NCI-H1048 (cell line): ENCODE measurements around the gene BBX.
"Not testable (repeated sequence)": the region's sequence is repeated elsewhere in the genome, so short reads cannot be mapped to it uniquely, and the experiment has no call there.

Source experiments
- DNase-seq: peaks from one replicate; lab custom pipeline; 2025; lab: John Stamatoyannopoulos, UW

Gene BBX

DNA sequence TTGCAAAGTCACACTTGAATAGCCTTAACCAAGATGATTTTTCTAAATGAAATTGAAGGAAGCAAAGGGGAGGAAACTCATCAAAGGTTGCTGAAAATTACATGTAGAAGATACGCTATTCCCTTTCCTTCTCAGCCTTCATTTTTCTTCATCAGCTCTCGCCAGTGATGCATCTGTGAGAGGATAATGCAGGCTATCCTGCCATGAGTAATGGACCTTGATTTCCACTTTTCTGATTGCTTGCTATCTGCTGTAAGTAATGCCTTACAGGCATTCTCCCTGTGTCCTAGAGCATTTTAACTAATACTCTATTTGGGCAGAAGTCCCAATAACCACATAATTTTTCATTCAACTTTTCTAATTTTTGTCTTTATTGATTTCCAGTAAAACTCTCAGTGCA is 162.6 kb downstream of the BBX start:
- no peak for DNase-seq

DNA sequence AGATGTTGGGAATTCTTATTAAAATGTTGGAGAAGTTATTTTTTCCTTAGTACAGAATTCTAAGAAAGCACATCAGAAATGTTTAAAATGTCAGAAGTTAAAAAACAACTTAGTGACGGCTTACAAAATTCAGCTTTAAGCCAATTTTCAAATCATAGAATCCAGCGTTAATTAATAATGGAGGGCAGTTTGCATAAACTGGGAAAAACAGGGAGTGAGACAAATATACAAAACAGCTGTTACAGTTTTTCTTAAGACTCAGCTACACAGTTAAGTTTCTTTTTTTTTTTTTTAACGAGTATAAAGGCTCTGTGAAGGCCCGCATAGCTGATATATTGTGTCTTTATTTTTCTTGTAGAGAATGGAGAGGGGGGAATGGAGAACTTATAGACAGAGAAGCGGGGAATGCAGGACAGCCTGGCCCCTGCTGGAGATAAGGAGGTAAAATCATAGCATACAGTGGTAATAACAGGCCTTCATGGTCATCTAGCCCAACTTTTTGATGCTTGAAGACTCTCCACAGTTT is 164.4 kb downstream of the BBX start:
- DNase-seq: no peak

DNA sequence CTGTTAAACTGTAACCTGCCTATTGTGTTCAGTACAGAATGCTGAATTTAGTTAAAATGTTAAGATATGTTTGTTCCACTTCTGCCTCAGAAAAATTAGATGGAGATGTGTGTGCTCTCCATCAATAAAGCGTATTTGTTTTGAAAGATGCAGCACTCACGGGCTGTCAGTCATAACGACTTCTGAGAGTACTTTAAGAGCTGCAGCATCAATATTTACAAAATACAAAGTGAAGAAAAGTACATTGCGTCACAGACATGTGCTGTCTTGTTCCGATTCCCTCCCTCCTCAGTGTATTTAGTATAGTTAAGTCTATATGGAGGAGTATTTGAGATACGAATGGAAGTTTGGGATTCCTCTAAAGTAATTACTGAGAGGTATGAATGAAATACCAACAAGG is 166.6 kb downstream of the BBX start:
- DNase-seq: no peak

DNA sequence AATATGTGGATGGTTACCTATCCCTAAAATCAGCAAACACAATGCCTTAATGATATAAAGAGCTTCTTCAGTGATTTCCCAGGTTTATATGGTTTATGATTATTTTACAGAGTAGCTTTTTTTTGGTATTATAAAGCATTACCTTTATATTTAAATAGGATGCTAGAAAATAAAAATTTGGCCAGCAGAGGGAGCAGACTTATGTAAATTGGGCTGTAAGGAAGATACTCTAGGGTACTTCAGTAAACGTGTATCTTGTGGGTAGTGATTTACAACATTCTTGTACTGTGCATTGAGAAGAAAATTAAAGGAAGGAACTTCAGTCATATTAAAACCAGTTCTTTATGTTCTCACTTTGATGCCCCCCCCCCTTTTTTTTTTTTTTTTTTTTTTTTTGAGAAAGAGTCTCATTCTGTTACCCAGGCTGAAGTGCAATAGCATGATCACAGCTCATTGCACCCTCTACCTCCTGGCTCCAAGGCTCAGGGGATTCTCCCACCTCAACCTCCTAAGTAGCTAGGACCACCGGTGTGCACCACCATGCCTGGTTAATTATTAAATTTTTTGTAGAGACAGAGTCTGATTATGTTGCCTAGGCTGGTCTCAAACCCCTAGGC is 167.9 kb downstream of the BBX start:
- no peak for DNase-seq

DNA sequence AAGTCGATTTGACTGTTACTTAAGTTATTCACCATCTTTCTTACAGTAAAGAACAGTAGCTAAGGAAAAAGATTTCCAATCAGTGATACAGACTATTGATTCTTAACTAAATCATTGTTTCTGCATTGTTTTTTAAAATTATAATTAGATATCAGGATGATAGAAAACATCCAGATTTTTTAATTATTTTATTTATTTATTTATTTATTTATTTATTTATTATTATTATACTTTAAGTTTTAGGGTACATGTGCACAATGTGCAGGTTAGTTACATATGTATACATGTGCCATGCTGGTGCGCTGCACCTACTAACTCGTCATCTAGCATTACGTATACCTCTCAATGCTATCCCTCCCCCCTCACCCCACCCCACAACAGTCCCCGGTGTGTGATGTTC is 169.2 kb downstream of the BBX start:
- DNase-seq: not testable (repeated sequence)

DNA sequence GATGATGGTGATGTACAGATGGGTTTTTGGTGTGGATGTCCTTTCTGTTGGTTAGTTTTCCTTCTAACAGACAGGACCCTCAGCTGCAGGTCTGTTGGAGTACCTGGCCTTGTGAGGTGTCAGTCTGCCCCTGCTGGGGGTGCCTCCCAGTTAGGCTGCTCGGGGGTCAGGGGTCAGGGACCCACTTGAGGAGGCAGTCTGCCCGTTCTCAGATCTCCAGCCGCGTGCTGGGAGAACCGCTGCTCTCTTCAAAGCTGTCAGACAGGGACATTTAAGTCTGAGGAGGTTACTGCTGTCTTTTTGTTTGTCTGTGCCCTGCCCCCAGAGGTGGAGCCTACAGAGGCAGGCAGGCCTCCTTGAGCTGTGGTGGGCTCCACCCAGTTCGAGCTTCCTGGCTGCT is 174.6 kb downstream of the BBX start:
- not testable (repeated sequence) for DNase-seq

DNA sequence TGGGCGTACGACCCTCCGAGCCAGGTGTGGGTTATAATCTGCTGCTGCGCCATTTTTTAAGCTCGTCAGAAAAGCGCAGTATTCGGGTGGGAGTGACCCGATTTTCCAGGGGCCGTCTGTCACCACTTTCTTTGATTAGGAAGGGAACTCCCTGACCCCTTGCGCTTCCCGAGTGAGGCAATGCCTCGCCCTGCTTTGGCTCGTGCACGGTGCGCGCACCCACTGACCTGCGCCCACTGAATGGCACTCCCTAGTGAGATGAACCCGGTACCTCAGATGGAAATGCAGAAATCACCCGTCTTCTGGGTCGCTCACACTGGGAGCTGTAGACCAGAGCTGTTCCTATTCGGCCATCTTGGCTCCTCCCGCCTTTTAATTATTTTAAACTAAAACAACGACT is 175.1 kb downstream of the BBX start:
- DNase-seq: not testable (repeated sequence)

DNA sequence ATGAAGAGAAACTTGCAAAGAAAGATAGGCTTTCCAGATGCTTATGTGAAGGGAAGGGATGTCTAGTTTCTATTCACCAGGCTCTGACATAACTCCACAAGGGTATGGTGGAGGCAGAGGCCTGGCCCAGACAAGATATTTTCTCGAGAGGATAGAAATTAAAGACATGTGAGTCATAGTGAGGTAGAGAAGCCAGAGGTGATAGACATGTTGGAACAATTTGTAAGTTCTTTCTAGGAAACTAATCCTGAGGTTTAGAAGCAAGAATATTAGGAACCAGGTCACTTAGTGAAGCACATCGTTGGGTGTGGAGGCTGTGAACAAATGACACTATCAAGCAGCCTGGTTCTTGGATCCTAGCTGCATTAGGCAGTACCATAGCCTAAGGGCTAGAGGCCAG is 176.9 kb downstream of the BBX start:
- DNase-seq: no peak

DNA sequence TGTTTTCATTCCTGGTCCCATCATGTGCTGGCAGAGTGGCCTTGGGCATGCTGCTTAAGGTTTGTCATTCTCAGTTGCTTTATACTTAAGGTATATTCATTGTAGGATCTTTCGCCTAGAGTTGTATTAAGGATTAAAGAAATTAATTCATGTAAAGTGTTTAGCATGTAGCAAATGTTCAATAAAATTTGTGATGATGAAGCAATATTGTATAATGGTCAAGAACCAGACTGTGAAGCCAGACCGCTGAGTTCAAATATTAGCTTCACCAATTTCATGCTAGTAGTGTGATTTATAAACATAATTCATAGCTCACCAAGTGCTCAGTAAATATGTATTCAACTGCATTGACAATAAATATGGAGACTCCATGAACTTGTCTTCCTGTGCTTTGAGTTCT is 178.5 kb downstream of the BBX start:
- DNase-seq: no peak

DNA sequence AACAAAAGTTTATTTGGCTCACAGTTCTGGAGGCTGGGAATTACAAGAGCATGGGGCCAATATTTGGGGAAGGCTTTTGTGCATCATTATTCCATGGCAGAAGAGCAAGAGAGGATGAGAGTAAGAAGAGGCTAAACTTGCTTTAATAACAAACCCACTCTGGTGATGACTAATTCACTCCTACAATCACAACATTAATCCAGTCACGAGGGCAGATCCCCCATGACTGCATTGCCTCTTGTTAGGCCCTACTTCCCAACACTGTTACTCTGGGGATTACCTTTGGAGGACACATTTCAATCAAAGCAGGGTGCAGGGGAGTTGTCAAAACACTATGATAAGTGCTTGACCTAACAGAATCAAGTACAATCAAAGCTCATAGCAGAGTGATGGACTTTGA is 181.7 kb downstream of the BBX start:
- no peak for DNase-seq

DNA sequence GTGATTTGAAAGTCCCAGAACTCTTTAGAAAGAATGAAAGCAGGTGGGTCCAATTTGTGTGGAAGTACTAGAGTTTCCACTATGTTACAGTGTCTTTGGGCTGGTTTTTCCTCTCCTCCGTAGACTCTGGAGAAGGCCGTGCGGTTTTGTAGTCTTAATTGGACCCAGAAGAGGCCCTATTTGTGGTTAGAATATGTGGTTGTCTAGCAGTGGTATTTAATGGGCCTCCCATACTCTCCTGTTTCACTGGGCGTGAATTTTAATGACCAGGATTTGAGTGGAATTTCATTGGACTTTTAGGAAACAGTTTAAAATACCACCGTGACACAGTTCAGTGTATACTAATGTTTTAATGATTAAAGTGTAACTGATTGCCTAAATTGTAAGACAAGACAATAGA is 182.3 kb downstream of the BBX start:
- no peak for DNase-seq

DNA sequence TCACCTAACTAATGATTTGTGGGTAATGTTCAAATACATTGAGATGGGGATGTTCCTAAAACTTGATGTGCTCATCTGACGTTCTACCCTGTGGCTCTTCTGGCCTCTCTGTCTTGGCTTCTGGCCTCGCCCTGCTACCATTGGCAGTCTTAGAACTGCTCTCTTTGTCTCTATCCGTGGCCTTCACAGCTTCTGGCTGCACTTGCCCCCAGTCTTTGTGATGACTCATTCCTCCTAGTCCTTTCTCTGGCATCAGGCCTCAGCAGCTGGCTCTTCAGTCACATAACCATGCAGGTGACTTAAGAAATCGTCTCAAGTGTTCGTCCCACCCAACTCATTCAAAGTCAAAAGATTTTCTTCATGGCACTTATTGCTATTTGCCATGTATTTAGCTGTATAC is 188.1 kb downstream of the BBX start:
- no peak for DNase-seq

DNA sequence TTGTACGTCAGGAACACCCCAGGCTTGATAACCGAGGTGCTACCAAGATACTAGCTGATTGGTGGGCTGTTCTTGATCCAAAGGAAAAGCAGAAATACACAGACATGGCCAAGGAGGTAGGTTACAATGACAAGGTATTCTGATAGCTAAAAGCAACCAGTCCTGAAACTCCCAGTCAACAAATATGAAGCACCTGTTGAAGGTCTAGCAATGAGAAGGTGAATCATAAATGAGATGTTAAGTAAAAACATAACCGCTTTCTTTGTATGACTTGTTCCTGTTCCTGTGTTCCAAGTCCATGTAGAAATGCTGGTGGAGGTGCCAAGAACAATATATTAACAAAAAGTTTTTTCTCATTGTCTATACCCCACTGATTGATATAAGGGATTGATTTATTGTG is 194.0 kb downstream of the BBX start:
- DNase-seq: no peak

DNA sequence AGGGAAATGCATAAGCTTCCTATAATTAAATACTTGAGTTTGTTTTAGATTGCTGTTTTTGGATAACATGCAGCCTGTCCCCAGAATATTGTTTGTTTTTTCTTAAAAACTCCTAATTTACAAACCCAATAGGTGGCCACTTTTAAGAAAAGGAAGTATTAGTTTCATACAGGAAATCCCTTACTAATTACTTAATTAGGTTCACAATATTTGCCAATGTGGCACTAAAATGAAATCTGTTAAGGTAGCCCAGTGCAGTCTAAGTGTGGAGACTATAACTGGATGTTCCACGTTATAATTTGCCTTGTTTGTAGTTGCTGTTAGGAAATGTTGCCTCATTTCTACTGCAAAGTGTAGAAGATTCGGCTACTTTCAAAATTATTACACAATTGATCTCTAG is 195.8 kb downstream of the BBX start:
- DNase-seq: no peak

DNA sequence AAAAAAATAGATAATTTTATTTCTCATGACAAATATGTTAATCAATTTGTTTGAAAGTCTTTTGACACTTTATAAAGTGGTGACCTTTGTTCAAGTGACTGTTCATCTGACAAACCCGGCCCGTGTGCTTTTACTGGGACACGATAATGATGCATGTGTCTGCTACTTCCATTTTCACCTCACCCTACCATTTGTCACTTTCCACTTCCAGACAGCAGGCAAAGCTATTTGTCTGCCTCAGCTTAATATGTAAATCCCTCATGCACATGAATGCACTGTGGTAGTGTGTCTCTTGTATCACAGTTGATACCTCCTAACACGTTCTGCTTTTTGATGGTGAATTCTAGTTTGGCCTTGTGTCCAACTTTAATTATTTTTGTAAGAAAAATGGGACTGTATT is 204.3 kb downstream of the BBX start:
- DNase-seq: no peak

DNA sequence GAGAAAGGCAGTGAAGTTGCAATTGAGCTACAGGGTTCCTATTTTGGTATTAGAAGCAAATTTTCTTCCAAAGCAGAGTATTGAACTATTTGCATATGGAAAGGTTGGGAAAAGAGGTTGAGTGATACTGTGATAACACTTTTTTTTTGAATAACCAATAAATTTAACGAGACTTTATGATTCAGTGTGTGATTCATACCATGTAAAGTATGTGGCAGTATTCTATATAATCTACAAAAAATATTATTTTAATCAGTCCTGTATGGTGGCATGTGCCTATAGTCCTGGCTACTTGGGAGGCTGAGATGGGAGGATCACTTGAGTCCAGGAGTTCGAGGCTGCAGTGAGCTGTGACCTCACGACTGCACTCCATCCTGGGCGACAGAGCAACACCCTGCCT is 206.9 kb downstream of the BBX start:
- DNase-seq: no peak

DNA sequence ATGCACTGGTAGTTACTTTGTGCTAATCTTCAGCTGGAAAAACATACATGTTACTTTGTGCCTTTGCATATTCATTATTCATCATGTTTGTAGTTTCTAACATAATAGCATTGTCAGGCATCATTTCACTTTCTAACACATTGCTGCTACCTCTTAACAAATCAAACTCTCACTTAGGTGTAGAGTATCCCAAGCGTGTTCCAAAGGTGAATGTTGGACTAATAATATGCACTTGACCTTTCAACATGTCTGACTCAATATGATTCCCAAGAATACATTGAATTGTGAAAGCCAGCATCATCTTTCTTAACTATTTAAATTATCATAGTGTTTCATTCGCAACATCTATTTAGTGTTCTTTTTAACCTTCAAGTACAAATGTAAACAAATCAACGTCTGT is 211.6 kb downstream of the BBX start:
- no peak for DNase-seq

DNA sequence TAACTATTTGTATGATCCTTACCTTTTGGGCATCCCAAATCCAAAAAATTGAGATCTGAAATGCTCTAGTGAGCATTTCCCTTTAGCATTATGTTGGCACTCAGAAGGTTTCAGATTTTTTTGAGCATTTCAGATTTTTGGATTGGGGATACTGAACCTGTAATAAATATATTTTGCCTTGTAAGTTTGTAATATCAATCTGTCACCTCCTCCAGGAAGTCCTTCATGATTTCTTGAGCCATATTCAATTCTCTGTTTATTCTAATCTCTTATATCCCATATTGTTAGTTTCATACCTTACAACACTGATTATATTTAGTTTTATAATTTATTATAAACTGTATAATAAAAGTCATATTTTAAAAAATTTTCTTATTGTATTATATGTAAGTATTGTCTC is 215.2 kb downstream of the BBX start:
- DNase-seq: no peak

DNA sequence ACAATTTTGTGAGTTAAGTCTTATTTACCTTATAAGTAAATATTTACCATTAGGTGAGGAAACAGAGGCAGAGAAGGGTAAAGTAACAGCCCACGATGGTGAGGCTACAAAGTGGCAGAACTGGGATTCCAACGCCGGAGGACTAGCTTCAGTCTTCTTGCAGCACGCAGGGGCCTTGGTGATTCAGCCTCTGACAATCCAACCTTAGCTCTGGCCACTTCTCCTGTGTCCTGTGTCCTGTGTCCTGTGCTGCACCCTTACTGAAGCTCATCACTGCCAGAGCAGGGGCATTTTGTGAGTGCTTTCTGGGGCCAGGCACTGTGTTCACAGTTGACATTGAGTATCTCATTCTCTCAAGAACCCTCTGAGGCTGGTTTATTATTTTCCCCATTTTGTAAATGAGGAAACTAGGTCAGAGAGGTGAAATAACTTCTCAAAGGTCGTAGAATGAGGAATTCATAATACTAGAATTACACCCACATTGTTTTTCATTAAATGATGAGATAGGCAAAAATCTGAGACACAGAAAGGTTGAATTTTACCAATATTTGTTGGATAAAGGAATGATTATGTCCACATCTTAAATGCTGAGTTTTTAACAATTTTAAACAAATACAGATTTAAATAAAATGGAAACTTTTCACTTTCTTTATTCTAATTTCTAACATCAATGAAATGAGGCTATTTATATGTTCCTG is 215.9 kb downstream of the BBX start:
- no peak for DNase-seq

DNA sequence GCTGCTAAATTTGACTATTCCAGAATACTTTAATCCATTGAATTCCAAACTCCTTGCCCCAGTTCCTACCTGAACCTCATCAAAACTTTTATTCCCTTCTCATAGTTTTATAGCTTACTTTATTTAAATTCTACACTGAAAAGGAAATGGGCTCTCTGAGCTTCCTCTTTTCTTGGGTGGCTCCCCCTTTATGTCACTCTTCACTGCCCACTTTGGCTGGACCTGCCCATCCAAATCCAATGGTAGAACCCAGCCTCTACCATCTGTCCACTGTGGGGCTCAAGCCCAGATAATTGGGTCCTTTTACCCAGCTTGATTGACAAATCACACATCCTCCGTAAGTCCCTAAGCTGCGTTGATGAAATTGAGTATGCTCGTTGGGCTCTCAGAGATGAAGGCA is 216.5 kb downstream of the BBX start:
- DNase-seq: no peak

DNA sequence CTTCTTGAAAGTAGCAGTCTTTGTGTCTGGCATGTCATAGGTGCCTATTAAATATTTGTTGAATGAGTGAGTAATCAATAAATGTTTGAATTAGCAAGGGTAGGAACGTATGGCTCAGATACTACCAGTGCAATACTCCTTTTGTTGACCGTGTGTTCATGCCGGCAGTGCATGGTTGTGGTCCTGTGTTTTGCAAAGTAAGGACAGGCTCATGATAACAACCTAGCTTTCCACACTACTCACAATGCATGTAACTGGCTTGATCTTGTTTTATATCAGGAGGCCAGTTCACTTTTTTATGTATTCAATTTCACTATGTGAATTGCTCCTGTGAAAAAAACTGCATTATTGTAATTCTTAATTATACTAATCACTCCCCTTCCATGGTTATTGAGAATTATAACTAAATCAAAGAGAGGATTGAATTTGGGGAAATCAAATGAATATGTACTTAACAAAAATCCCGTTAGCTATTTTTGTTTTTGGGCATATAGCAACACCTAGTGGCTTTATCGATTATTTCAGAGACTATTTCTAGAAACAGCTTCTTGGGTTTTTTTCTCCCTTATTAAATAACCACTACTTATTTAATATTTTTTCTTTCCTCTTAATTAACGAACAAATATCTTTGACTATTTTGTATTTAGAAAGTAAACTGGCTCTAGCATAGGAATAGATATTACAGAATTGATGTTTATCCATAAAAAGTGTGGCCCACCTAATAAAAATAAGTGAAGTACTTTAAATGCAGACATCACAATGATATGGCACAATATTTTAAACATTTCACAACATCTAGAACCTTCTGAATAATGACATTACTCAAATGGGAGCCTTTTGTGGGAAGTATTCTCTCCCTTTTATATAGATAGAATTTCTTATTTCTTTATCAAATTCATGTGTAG is 218.5 kb downstream of the BBX start:
- no peak for DNase-seq

DNA sequence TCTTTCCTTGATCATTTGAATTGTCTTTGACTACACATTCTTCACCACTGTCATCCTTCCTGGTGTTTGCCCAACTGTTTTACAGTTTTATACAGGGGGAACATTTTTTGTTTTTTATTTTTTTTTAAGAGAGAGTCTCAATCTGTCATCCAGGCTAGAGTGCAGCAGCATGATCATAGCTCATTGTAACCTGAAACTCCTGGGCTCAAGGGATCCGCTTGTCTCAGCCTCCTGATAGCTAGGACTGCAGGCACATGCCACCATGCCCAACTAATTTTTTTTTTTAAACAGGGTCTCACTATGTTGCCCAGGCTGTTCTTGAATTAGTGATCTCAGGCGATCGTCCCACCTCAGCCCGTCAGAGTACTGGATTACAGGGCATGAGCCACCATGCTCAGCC is 222.6 kb downstream of the BBX start:
- no peak for DNase-seq
